ENCODE measurements around the gene GARNL3. TPM values are rescaled to one million over a fixed set of nuclear protein-coding genes. Genes with fewer than 3 reads are reported as not detected.

The GARNL3 gene
- total and polyA plus RNA-seq, 2 experiments from 2014 or later: 8.7 to 21.9 TPM

- TF ChIP-seq, protein P1, sequence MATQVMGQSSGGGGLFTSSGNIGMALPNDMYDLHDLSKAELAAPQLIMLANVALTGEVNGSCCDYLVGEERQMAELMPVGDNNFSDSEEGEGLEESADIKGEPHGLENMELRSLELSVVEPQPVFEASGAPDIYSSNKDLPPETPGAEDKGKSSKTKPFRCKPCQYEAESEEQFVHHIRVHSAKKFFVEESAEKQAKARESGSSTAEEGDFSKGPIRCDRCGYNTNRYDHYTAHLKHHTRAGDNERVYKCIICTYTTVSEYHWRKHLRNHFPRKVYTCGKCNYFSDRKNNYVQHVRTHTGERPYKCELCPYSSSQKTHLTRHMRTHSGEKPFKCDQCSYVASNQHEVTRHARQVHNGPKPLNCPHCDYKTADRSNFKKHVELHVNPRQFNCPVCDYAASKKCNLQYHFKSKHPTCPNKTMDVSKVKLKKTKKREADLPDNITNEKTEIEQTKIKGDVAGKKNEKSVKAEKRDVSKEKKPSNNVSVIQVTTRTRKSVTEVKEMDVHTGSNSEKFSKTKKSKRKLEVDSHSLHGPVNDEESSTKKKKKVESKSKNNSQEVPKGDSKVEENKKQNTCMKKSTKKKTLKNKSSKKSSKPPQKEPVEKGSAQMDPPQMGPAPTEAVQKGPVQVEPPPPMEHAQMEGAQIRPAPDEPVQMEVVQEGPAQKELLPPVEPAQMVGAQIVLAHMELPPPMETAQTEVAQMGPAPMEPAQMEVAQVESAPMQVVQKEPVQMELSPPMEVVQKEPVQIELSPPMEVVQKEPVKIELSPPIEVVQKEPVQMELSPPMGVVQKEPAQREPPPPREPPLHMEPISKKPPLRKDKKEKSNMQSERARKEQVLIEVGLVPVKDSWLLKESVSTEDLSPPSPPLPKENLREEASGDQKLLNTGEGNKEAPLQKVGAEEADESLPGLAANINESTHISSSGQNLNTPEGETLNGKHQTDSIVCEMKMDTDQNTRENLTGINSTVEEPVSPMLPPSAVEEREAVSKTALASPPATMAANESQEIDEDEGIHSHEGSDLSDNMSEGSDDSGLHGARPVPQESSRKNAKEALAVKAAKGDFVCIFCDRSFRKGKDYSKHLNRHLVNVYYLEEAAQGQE (IDR thresholded peaks at IDR 0.05; ENCODE audit: unreplicated experiment): no peak
- TF ChIP-seq CTCF (conservative IDR thresholded peaks at IDR 0.05; ENCODE audit: low read depth in 2 of 2) (no peak), EZH2 (IDR thresholded peaks at IDR 0.05; ENCODE audit: low read depth, unreplicated experiment) (no peak), ZNF331 (CRISPR knock-in tag; IDR thresholded peaks at IDR 0.05; ENCODE audit: low read depth) (no peak), POLR2AphosphoS5 (IDR thresholded peaks at IDR 0.05; ENCODE audit: low read depth) (no peak)
Observed at GRCh38 chr9:127423476-127423933, 158.9 kb downstream of the GARNL3 start (continued).

GRCh38 chr9:127423934-127424675 is 159.5 kb downstream of the GARNL3 start, which contains the start of gene ZNF79:
TSS of gene ZNF79 (plus strand) at chr9:127424382. CDS start at chr9:127424788, 406 bp downstream.
- H2AFZ ChIP-seq: peak within 1 kb of the TSS; percentile 95

More at GRCh38 chr9:127423934-127424675, 159.5 kb downstream of the GARNL3 start, which contains the start of gene ZNF79:
- TF ChIP-seq NANOG (IDR thresholded peaks at IDR 0.05; ENCODE audit: borderline replicate concordance): no peak
- TF ChIP-seq ETS1 (IDR thresholded peaks at IDR 0.05): peak; percentile 84
- TF ChIP-seq EZH2 (IDR thresholded peaks at IDR 0.05; ENCODE audit: low read depth, unreplicated experiment): no peak
- no peak for TF ChIP-seq JUNB (IDR thresholded peaks at IDR 0.05; ENCODE audit: unreplicated experiment)
- peak; percentile 95 for TF ChIP-seq CREB1 (CRISPR knock-in tag; IDR thresholded peaks at IDR 0.05; ENCODE audit: low read depth)
- TF ChIP-seq, protein P1 (IDR thresholded peaks at IDR 0.05; ENCODE audit: unreplicated experiment): peak; percentile 55
- no peak for TF ChIP-seq STAT1 (IDR thresholded peaks at IDR 0.05; ENCODE audit: unreplicated experiment)
- peak; percentile 75 for TF ChIP-seq POLR2AphosphoS5 (IDR thresholded peaks at IDR 0.05; ENCODE audit: low read depth)
- Histone ChIP-seq H4K20me1 (replicated peaks; ENCODE audit: insufficient read depth) (peaks cover 5% of the 10 kb centered on the region), H3K4me3 (peak within 1 kb of the TSS; percentile 95), H3K4me1 (ENCODE audit: insufficient read depth) (peaks cover 6% of the 10 kb centered on the region), H3K36me3 (ENCODE audit: insufficient read depth) (0 out of 2 replicates have a peak, but pooled peaks cover under 1% of the 10 kb centered on the region), H3K27me3 (ENCODE audit: insufficient read depth) (no peaks in the 10 kb centered on the region), H3K4me2 (peak within 1 kb of the TSS; percentile 100), H3K27ac (ENCODE audit: low read depth) (peak within 1 kb of the TSS; percentile 61), H3F3A (replicated peaks; ENCODE audit: low read depth) (0 out of 2 replicates have a peak, but pooled peaks cover 3% of the 10 kb centered on the region), H3K9me2 (ENCODE audit: insufficient read depth) (no peaks in the 10 kb centered on the region), H3K79me2 (replicated peaks; ENCODE audit: insufficient read depth) (peaks cover 40% of the 10 kb centered on the region)
- Mint-ChIP-seq H3K27me3 (ENCODE audit: insufficient read depth, low read depth, poor library complexity) (peaks cover 9% of the 10 kb centered on the region), H3K4me3 (peak within 1 kb of the TSS; percentile 99), H3K27ac (peak within 1 kb of the TSS; percentile 100), H3K9me3 (no peaks in the 10 kb centered on the region), H3K4me1 (peaks cover 21% of the 10 kb centered on the region), H3K36me3 (ENCODE audit: low read depth) (peaks cover 10% of the 10 kb centered on the region; the same call in 2 of the 3 replicates)
- DNase-seq (ENCODE audit: low spot score) (peak; percentile 96), ATAC-seq (peak; percentile 96)
